Tibial artery (tissue), 4 donors: ENCODE measurements around the gene EGFL7.

Source experiments
- DNase-seq, 2 donors: peaks; one replicate each; pipeline ENCODE4 v3.0.0-alpha.2; 2019
- H3K27ac ChIP-seq, 2 donors: fragments of 200-600 bp; sonication (generic) in 1 of 2; 1 replicate in 1 of 2; 2 replicates in 1 of 2; pipeline ENCODE4 v1.5.1; 2018 to 2019; ENCODE audit warnings: mild to moderate bottlenecking in 1 of 2
- H3K27me3 ChIP-seq, 2 donors: fragments of 200-600 bp; sonication (generic) in 1 of 2; one replicate each; pipeline versions ENCODE4 v1.5.1 to v1.6.0; 2016 to 2019
- H3K36me3 ChIP-seq, 3 donors: fragments of 200-600 bp; sonication (generic) in 2 of 3; one replicate each; pipeline ENCODE4 v1.5.1; 2016 to 2019; ENCODE audit warnings: mild to moderate bottlenecking in 2 of 3
- H3K4me1 ChIP-seq, 4 donors: fragments of 200-600 bp; sonication (generic) in 2 of 4; 1 replicate in 3 of 4; 2 replicates in 1 of 4; pipeline ENCODE4 v1.5.1; 2016 to 2019
- H3K4me3 ChIP-seq, 2 donors: fragments of 200-600 bp; sonication (generic) in 1 of 2; 1 replicate in 1 of 2; 2 replicates in 1 of 2; pipeline ENCODE4 v1.5.1; 2018 to 2019; ENCODE audit warnings: mild to moderate bottlenecking in 2 of 2
- H3K9me3 ChIP-seq, 3 donors: fragments of 200-600 bp; sonication (generic) in 1 of 3; one replicate each; pipeline ENCODE4 v1.5.1; 2016 to 2019
- CTCF ChIP-seq, 2 experiments: fragments of 200-600 bp in 1 of 2; fragments of 450-650 bp in 1 of 2; IDR thresholded peaks; one replicate each; pipeline ENCODE4 v1.5.1; 2017 to 2019; ENCODE audit warnings: antibody characterized with exemption in 2 of 2, mild to moderate bottlenecking in 1 of 2, moderate library complexity in 1 of 2
- intact Hi-C: fragments of 100-400 bp; cut with DNase I; formaldehyde crosslinking; loops from one replicate; pipeline ENCODE4 v1.15.0; 2023; ENCODE audit warnings: low total_unique reads

Gene EGFL7

GRCh38 chr9:136640171-136641111 is 22.3 kb upstream of the EGFL7 start:
- H3K4me1 ChIP-seq = peaks cover 0 to 14% (median 11%) of the 10 kb centered on the region in 4 donors
- TF ChIP-seq CTCF (IDR thresholded peaks at IDR 0.05) = no peak
- H3K27ac ChIP-seq = no peak overlapping the region
- DNase-seq = peak in 1 of 2 donors; percentile 23
- intact Hi-C loops = no loop called here
- H3K4me3 ChIP-seq = no peak overlapping the region
- no peaks in the 10 kb centered on the region for H3K36me3 ChIP-seq
- H3K27me3 ChIP-seq = peaks cover 0 to 47% of the 10 kb centered on the region in 2 donors
- H3K9me3 ChIP-seq = no peaks in the 10 kb centered on the region

GRCh38 chr9:136642439-136642921 is 20.2 kb upstream of the EGFL7 start:
- intact Hi-C loops = no loop called here
- no peak for DNase-seq
- Histone ChIP-seq H3K36me3 (no peaks in the 10 kb centered on the region), H3K9me3 (no peaks in the 10 kb centered on the region), H3K27me3 (peaks cover 0 to 63% of the 10 kb centered on the region in 2 donors), H3K27ac (no peak overlapping the region), H3K4me1 (peaks cover 0 to 14% (median 11%) of the 10 kb centered on the region in 4 donors), H3K4me3 (no peak overlapping the region)
- TF ChIP-seq CTCF (IDR thresholded peaks at IDR 0.05) = no peak

GRCh38 chr9:136643596-136644342 is 18.9 kb upstream of the EGFL7 start:
- H3K9me3 ChIP-seq = no peaks in the 10 kb centered on the region
- intact Hi-C loops = no loop called here
- no peaks in the 10 kb centered on the region for H3K36me3 ChIP-seq
- H3K27me3 ChIP-seq = peaks cover 0 to 70% of the 10 kb centered on the region in 2 donors
- TF ChIP-seq CTCF (IDR thresholded peaks at IDR 0.05) = no peak
- peak; percentile 27 to 65 for DNase-seq
- peaks cover 0 to 14% (median 11%) of the 10 kb centered on the region in 4 donors for H3K4me1 ChIP-seq
- peak overlapping the region; percentile 19 to 22 for H3K4me3 ChIP-seq
- no peak overlapping the region for H3K27ac ChIP-seq

GRCh38 chr9:136644343-136644592 is 18.4 kb upstream of the EGFL7 start:
- H3K9me3 ChIP-seq = no peaks in the 10 kb centered on the region
- H3K27ac ChIP-seq = no peak overlapping the region
- H3K27me3 ChIP-seq = peaks cover 0 to 72% of the 10 kb centered on the region in 2 donors
- intact Hi-C loops = no loop called here
- DNase-seq = peak in 1 of 2 donors; percentile 87
- peak overlapping the region; percentile 19 to 22 for H3K4me3 ChIP-seq
- no peak for TF ChIP-seq CTCF (IDR thresholded peaks at IDR 0.05)
- H3K36me3 ChIP-seq = no peaks in the 10 kb centered on the region
- H3K4me1 ChIP-seq = peaks cover 0 to 14% (median 11%) of the 10 kb centered on the region in 4 donors

GRCh38 chr9:136644593-136645351 is 17.9 kb upstream of the EGFL7 start:
- Histone ChIP-seq H3K27ac (no peak overlapping the region), H3K9me3 (no peaks in the 10 kb centered on the region), H3K4me1 (peaks cover 0 to 14% (median 11%) of the 10 kb centered on the region in 4 donors), H3K36me3 (no peaks in the 10 kb centered on the region), H3K27me3 (peaks cover 0 to 72% of the 10 kb centered on the region in 2 donors), H3K4me3 (peak overlapping the region in 1 of 2 donors; percentile 19)
- intact Hi-C loops = no loop called here
- TF ChIP-seq CTCF (IDR thresholded peaks at IDR 0.05) = peak; percentile 58 to 73
- peak; percentile 71 to 88 for DNase-seq
